Erythroblast (primary cell): ENCODE data around the gene CHRNA1.

Experiments
- GATA1 ChIP-seq: IDR thresholded peaks from 2 replicates; pipeline ENCODE4 v1.6.1; 2011; ENCODE audit warnings: low read depth, mild to moderate bottlenecking, control low read depth, low read length, moderate library complexity
- POLR2A ChIP-seq: IDR thresholded peaks from 2 replicates; pipeline ENCODE4 v1.6.1; 2011; ENCODE audit warnings: mild to moderate bottlenecking, low read length

DNA sequence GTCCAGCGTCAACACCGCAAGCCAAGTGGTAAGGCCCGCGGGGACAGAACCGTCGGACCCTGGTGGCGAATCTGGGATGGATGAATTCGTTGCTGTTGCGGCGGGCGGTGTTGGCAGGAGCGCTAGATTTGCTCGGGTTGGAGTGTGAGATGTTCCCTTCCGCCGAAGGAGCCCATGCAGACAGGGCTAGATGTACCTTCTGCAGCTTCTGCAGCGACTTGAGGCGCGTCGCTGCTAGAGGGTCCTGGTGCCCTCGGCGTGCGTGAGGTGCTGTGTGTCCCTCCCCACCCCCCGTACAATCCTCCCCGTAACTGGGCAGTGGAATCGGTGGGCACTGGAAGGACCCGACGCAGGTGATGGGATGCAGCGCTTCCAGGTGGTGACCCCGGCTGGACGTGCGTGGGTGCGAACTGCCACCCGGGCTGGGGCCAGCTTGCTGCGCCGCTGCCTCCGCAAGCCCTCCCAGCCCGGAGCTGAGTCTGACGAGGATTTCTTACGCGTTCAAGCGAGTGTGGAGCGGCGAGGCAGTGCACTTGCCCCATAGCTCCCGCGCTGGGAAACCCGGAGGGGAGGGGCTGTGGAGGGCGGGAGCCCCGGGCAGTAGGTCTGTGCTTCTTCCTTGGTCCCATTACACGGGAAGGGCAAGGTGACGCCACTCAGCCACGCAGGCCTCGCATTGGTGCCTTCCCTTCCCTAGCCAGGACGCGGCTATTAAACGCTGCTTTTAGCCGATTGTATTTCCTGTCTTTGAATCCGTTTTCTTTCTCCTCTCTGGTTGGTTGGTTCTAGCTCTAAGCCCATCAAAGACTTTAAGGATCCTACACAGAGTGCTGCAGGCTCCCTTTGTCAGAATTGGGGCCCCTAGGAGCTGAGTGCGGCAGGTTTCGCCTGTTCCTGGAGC, 34.2 kb downstream of the CHRNA1 start:
- TF ChIP-seq POLR2A, result no peak
- TF ChIP-seq GATA1, result no peak
